Thoracic aorta (tissue), 2 donors: ENCODE measurements around the gene BPI. TPM values are rescaled to one million over a fixed set of nuclear protein-coding genes. Genes with fewer than 3 reads are reported as not detected.

Experiments used
- ATAC-seq: fragments of 150-250 bp; one replicate; pipeline ENCODE4 v1.8.0; 2017; ENCODE audit warnings: low read depth; ENCODE audit not compliant: insufficient number of reproducible peaks, low FRiP score
- DNase-seq: peaks from one replicate; pipeline ENCODE4 v3.0.0-alpha.2; 2020; ENCODE audit warnings: low spot score
- H3K27ac ChIP-seq, 2 donors: fragments of 200-600 bp; sonication (generic); 1 replicate in 1 of 2; 2 replicates in 1 of 2; pipeline ENCODE4 v1.5.1; 2016; ENCODE audit warnings: mild to moderate bottlenecking in 2 of 2, moderate library complexity in 2 of 2
- H3K27me3 ChIP-seq: fragments of 200-600 bp; sonication (generic); replicated peaks from 2 replicates; pipeline ENCODE4 v1.6.0; 2016; ENCODE audit warnings: mild to moderate bottlenecking; ENCODE audit not compliant: insufficient read depth
- H3K36me3 ChIP-seq: fragments of 200-600 bp; sonication (generic); one replicate; pipeline ENCODE4 v1.5.1; 2016
- H3K4me1 ChIP-seq, 2 donors: fragments of 200-600 bp; sonication (generic); 1 replicate in 1 of 2; 2 replicates in 1 of 2; pipeline versions ENCODE4 v1.5.1 to v1.6.0; 2016; ENCODE audit warnings: low read depth in 2 of 2, mild to moderate bottlenecking in 1 of 2; ENCODE audit not compliant: control insufficient read depth in 1 of 2
- H3K4me3 ChIP-seq: fragments of 200-600 bp; sonication (generic); 2 replicates; pipeline ENCODE4 v1.5.1; 2016; ENCODE audit warnings: mild to moderate bottlenecking
- H3K9me3 ChIP-seq: fragments of 200-600 bp; sonication (generic); 2 replicates; pipeline ENCODE4 v1.5.1; 2016
- CTCF ChIP-seq: fragments of 200-600 bp; sonication (generic); IDR thresholded peaks from one replicate; pipeline ENCODE4 v1.5.1; 2019; ENCODE audit warnings: antibody characterized with exemption
- total RNA-seq, 2 donors: library from RNA; depleted of rRNA; stranded (reverse); fragments of >200 nt; gene quantifications; one replicate each; pipeline versions ENCODE4 v1.1.0 to v1.2.3, GENCODE V29; 2016

Gene BPI
- total RNA-seq, 2 donors from 2014 or later, result 0.35 to 4.1 TPM

GRCh38 chr20:38350879-38351775 is 47.2 kb downstream of the BPI start:
- H3K4me1 ChIP-seq, result no peaks in the 10 kb centered on the region
- H3K27ac ChIP-seq, result no peak overlapping the region
- TF ChIP-seq CTCF, result no peak
- no peaks in the 10 kb centered on the region for H3K9me3 ChIP-seq
- no peak for ATAC-seq
- H3K27me3 ChIP-seq, result no peaks in the 10 kb centered on the region
- H3K4me3 ChIP-seq, result no peak overlapping the region
- no peak for DNase-seq
- H3K36me3 ChIP-seq, result no peaks in the 10 kb centered on the region

GRCh38 chr20:38353316-38353715 is 49.4 kb downstream of the BPI start:
- DNase-seq (no peak), ATAC-seq (no peak)
- H3K27ac ChIP-seq, result no peak overlapping the region
- no peaks in the 10 kb centered on the region for H3K36me3 ChIP-seq
- TF ChIP-seq CTCF, result no peak
- no peaks in the 10 kb centered on the region for H3K27me3 ChIP-seq
- no peak overlapping the region for H3K4me3 ChIP-seq
- no peaks in the 10 kb centered on the region for H3K4me1 ChIP-seq
- H3K9me3 ChIP-seq, result no peaks in the 10 kb centered on the region

- Histone ChIP-seq H3K27ac (no peak overlapping the region), H3K4me3 (no peak overlapping the region), H3K36me3 (no peaks in the 10 kb centered on the region), H3K27me3 (no peaks in the 10 kb centered on the region), H3K9me3 (no peaks in the 10 kb centered on the region), H3K4me1 (no peaks in the 10 kb centered on the region)
- no peak for TF ChIP-seq CTCF
- ATAC-seq, result no peak
- no peak for DNase-seq
Measured at GRCh38 chr20:38354227-38354626, 50.3 kb downstream of the BPI start.

GRCh38 chr20:38355161-38356012 is 51.4 kb downstream of the BPI start:
- no peak for TF ChIP-seq CTCF
- no peaks in the 10 kb centered on the region for H3K9me3 ChIP-seq
- no peaks in the 10 kb centered on the region for H3K27me3 ChIP-seq
- H3K4me3 ChIP-seq, result no peak overlapping the region
- ATAC-seq (no peak), DNase-seq (no peak)
- H3K36me3 ChIP-seq, result no peaks in the 10 kb centered on the region
- no peaks in the 10 kb centered on the region for H3K4me1 ChIP-seq
- H3K27ac ChIP-seq, result no peak overlapping the region

- H3K36me3 ChIP-seq, result no peaks in the 10 kb centered on the region
- H3K27ac ChIP-seq, result no peak overlapping the region
- no peak overlapping the region for H3K4me3 ChIP-seq
- no peak for TF ChIP-seq CTCF
- DNase-seq, result no peak
- ATAC-seq, result no peak
- no peaks in the 10 kb centered on the region for H3K9me3 ChIP-seq
- no peaks in the 10 kb centered on the region for H3K4me1 ChIP-seq
- no peaks in the 10 kb centered on the region for H3K27me3 ChIP-seq
Measured at GRCh38 chr20:38357653-38358207, 53.8 kb downstream of the BPI start.
